Measurements from ENCODE around the gene CDH23. TPM values are rescaled to one million over a fixed set of nuclear protein-coding genes. Genes with fewer than 3 reads are reported as not detected.

The CDH23 gene
- total RNA-seq, 1 donor: 0.81 TPM

- no peak for DNase-seq (ENCODE audit: low read depth in 2 of 3, low spot score in 2 of 3)
These were observed 418.2 kb downstream of the CDH23 start for GRCh38 chr10:71814922-71815411.

- no peak for DNase-seq (ENCODE audit: low read depth in 2 of 3, low spot score in 2 of 3)
These were observed 418.9 kb downstream of the CDH23 start for GRCh38 chr10:71815515-71816130.

DNA sequence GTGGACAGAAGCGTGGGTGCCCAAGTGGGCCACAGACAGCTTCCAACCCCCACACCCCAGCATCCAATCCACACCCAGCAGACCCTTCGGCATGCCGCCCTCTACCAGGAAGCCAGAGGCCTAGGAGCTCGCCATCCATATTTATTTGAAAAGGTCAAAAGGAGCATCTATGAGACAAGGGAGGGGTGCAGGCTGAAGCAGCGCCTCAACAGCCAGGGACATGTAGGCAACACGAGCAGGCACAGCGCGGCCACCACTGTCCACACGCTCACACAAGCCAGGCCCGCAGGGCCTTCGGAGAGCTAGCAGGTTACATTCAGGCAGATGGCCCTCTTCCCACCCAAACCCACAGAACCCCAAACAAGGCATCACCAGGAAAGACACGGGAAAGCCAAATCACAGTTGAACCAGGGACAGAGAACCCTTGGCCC is 419.7 kb downstream of the CDH23 start:
- DNase-seq (ENCODE audit: low read depth in 2 of 3, low spot score in 2 of 3): no peak

- no peak for DNase-seq (ENCODE audit: low read depth in 2 of 3, low spot score in 2 of 3)
These were observed 420.4 kb downstream of the CDH23 start for GRCh38 chr10:71816936-71817618.

DNA sequence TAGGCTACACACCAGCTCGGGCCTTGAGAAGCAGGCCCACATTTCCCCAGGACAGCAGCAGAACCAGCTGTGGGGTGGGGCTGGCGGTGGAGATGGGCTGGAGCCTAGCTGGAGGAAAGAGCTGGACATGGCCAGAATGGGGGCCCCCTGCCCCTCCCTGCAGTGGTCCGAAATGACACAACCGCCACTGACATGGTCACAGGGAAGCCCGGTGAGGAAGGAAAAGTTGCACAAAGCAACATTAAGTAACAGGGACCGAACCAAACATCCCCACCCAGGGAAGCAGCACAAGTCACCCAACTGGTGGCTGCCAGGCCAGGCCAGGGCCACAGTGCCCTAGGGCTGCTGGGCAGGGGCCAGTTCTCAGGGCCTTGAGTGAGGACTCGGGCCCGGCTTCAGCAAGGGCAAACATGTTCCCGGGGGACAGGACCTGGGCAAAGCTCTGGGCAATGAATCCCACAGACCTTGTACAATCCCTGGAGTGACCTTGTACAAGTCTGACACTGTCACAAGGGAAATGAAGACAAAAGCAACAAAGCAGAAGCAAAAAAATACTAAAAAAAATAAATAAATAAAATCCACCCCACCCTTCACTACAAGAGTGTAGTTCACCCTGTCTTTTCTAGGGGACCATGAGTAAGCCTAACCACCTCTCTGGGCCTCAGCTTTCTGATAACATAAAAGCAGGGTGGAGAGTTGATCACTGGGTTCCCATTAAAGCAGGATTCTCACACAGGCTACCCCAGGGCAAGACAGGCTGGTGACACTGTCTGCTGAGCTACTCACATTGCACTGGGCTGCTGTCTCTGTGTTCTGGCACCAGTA is 421.3 kb downstream of the CDH23 start:
- DNase-seq (ENCODE audit: low read depth in 2 of 3, low spot score in 2 of 3): no peak

GRCh38 chr10:71818674-71819260 is 422.0 kb downstream of the CDH23 start:
- DNase-seq (ENCODE audit: low read depth in 2 of 3, low spot score in 2 of 3): no peak

DNA sequence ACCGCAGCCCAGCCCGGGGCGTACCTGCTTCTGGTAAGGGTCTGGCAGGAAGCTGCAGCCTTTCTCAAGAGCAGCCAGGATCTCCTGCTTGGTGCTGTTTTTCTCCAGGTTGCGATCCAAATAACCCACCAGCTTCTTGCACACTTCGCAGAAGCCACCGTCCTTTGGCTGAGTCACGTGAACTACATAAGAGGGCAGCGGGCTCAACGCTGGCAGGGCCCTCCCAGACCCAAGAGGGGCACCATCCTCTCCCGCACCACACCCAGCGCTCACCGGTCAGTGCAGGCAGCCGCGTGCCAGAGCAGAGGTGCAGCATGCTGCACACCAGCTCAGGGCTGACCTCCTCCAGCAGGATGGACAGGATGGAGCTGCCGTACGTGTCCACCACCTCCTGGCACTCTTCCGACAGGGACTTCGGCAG is 422.7 kb downstream of the CDH23 start:
- no peak for DNase-seq (ENCODE audit: low read depth in 2 of 3, low spot score in 2 of 3)

- no peak for DNase-seq (ENCODE audit: low read depth in 2 of 3, low spot score in 2 of 3)
These were observed 423.3 kb downstream of the CDH23 start for GRCh38 chr10:71819985-71820384.

DNA sequence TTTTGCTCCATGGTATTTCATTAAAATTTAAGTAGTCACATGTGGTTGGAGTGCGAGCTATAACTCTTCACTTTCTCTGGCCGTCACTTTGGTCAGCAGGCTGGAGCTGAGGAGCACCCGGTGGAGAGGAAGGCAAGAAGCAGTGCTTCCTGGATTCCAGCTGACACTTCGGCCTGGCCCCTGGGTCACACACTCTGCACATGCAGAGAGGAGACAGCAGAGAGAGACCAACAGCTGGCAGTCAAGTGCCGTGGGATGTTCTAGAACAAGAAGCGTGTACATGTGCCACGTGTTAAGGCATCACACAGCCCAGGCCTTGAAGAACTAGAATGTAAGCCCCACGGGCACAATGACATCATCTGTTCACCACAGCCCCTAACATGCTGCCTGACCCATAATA is 424.2 kb downstream of the CDH23 start:
- DNase-seq (ENCODE audit: low read depth in 2 of 3, low spot score in 2 of 3): no peak

GRCh38 chr10:71821909-71822763 is 425.4 kb downstream of the CDH23 start:
- DNase-seq (ENCODE audit: low read depth in 2 of 3, low spot score in 2 of 3): peak in 1 of 3 donors; percentile 54

DNA sequence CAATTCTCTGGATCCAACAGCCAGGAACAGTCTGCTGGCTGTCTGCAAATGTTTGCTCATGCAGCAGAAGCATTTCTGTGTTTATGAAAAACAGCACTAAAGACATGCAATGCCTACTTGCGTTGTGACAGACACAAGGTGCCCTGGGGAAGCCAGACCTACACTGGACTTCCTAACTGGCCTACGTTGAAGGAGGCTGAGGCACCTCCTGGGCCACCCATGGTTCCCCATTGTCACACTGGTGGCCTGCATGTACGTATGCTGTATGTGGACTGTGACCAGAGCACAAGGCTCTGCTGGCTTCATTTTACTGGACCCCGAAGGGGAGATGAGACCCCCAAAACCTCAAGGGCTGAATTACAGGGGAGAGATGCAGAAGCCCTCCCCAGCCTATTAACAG is 426.6 kb downstream of the CDH23 start:
- no peak for DNase-seq (ENCODE audit: low read depth in 2 of 3, low spot score in 2 of 3)

DNA sequence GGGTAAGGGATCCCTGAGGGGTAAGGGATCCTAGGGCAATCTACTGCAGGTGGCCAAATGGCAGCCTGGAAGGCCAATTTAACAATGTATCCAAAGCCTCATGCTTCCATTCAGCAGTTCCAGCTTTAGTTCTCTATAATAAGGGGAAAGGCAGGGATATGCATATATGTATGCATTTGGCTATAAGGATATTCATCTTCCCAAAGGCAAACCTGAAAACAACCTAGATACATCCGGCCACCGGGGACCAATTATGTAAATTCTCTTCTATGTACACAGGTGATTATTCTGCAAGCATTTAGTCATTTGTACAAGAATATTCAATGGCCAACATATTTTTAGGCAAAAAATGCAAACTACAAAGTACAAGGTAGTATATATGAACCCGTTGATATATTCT is 427.6 kb downstream of the CDH23 start:
- no peak for DNase-seq (ENCODE audit: low read depth in 2 of 3, low spot score in 2 of 3)

GRCh38 chr10:71825217-71825616 is 428.5 kb downstream of the CDH23 start:
- DNase-seq (ENCODE audit: low read depth in 2 of 3, low spot score in 2 of 3): no peak

GRCh38 chr10:71827852-71828251 is 431.1 kb downstream of the CDH23 start:
- no peak for DNase-seq (ENCODE audit: low read depth in 2 of 3, low spot score in 2 of 3)

GRCh38 chr10:71828702-71829101 is 432.0 kb downstream of the CDH23 start:
- no peak for DNase-seq (ENCODE audit: low read depth in 2 of 3, low spot score in 2 of 3)

DNA sequence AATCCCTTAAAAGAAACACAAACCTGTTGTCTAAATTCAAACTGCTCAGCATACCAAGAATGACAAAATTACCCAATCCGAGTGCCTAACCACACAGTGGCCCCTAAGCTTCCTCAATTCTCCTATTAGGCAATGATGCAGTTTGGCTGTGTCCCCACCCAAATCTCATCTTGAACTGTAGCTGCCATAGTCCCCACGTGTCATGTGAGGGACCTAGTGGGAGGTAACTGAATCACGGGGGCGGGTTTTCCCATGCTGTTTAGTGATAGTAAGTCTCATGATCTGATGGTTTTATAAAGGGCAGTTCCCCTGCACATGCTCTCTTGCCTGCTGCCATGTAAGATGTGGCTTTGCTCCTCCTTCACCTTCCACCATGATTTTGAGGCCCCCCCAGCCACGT is 432.5 kb downstream of the CDH23 start:
- peak in 1 of 3 donors; percentile 43 for DNase-seq (ENCODE audit: low read depth in 2 of 3, low spot score in 2 of 3)

DNA sequence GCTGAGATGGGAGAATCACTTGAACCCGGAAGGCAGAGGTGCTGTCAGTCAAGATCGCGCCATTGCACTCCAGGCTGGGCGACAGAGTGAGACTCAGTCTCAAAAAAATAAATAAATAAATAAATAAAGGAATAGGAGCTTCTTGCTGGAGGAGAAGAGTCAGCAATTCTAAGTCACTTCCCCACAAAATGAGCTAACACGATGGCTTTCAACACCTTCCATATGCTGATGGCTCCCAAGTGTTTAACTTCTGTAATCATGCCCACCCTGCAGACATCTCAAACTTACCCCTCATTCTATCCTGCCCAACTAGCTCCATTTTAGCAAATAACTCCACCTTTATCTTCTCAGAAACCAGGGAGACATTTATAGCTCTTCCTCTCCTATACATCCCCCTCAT is 433.2 kb downstream of the CDH23 start:
- no peak for DNase-seq (ENCODE audit: low read depth in 2 of 3, low spot score in 2 of 3)

DNA sequence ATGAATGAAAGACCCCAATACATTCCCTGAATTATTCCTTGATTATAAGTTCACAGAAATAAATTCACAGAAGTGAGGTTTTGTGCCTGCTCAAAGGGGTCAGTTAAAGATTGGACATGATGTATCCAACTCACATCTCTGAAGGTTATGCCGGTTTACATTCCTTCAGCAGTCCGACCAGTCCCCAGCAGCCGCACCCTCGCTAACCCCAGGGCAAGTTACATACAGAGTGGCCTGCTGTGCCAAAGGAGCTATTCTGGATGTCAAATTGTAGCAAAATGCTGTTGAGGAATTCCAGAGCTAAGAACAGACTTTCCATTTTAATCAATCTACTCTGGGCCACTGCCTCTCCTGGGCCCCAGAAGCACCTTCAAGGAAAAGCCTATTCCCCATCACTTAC is 434.0 kb downstream of the CDH23 start:
- DNase-seq (ENCODE audit: low read depth in 2 of 3, low spot score in 2 of 3): no peak

GRCh38 chr10:71831646-71832552 is 435.2 kb downstream of the CDH23 start:
- no peak for DNase-seq (ENCODE audit: low read depth in 2 of 3, low spot score in 2 of 3)

Measured in hematopoietic multipotent progenitor cell (in vitro differentiated cells).